Prostate gland (tissue), 2 donors: ENCODE data around the gene RIPK1. TPM values are rescaled to one million over a fixed set of nuclear protein-coding genes. Genes with fewer than 3 reads are reported as not detected.
"Not testable (repeated sequence)": the region's sequence is repeated elsewhere in the genome, so short reads cannot be mapped to it uniquely, and the experiment has no call there.

Source experiments
- DNase-seq: peaks from one replicate; pipeline ENCODE4 v3.0.0-alpha.2; 2019; ENCODE audit warnings: low spot score
- H3K27ac ChIP-seq, 2 donors: fragments of 200-600 bp; sonication (generic); 2 replicates each; pipeline ENCODE4 v1.5.1; 2017 to 2019
- H3K27me3 ChIP-seq: fragments of 200-600 bp; sonication (generic); replicated peaks from 2 replicates; pipeline ENCODE4 v1.5.1; 2019; ENCODE audit not compliant: insufficient read depth
- H3K36me3 ChIP-seq, 2 donors: fragments of 200-600 bp; sonication (generic); 1 replicate in 1 of 2; 2 replicates in 1 of 2; pipeline versions ENCODE4 v1.5.1 to v1.8.1; 2017 to 2019
- H3K4me1 ChIP-seq: fragments of 200-600 bp; sonication (generic); replicated peaks from 2 replicates; pipeline ENCODE4 v1.5.1; 2019
- H3K4me3 ChIP-seq, 2 donors: fragments of 200-600 bp; sonication (generic); 2 replicates each; pipeline ENCODE4 v1.5.1; 2017 to 2019
- H3K9me3 ChIP-seq: fragments of 200-600 bp; sonication (generic); 2 replicates; pipeline ENCODE4 v1.5.1; 2017
- POLR2A ChIP-seq: fragments of 450-650 bp; IDR thresholded peaks from one replicate; pipeline ENCODE4 v1.6.1; 2016; ENCODE audit warnings: antibody characterized with exemption, mild to moderate bottlenecking
- POLR2AphosphoS5 ChIP-seq: sonication (generic); formaldehyde crosslinking; IDR thresholded peaks from one replicate; pipeline ENCODE4 v1.6.1; 2017; ENCODE audit warnings: antibody characterized with exemption
- WGBS: methylation state at CpG from one replicate; pipeline ENCODE4 v1.1.5; 2018; 5-methylcytosine and 5-hydroxymethylcytosine counted together
- intact Hi-C: fragments of 100-400 bp; cut with DNase I; formaldehyde crosslinking; loops from one replicate; pipeline ENCODE4 v1.14.2; 2022
- total RNA-seq, 2 donors: library from RNA; depleted of rRNA; stranded (reverse); fragments of >200 nt; gene quantifications; one replicate each; pipeline ENCODE4 v1.1.0, GENCODE V29; 2016
- TF ChIP-seq, protein P1 (sequence below), 4 experiments: fragments of 200-600 bp in 2 of 4; fragments of 450-650 bp in 2 of 4; sonication (generic) in 2 of 4; IDR thresholded peaks; 1 replicate in 3 of 4; 2 replicates in 1 of 4; pipeline ENCODE4 v1.5.1; 2016 to 2019; ENCODE audit warnings: antibody characterized with exemption in 4 of 4, mild to moderate bottlenecking in 2 of 4, moderate library complexity in 2 of 4

Gene RIPK1
- total RNA-seq, 2 donors from 2014 or later = 21.3 to 23.0 TPM

GRCh38 chr6:3144571-3144970 is 76.3 kb downstream of the RIPK1 start:
- Histone ChIP-seq H3K36me3 (no peaks in the 10 kb centered on the region), H3K9me3 (no peaks in the 10 kb centered on the region), H3K27ac (no peak overlapping the region), H3K27me3 (no peaks in the 10 kb centered on the region), H3K4me1 (peaks cover 1% of the 10 kb centered on the region), H3K4me3 (no peak overlapping the region)
- TF ChIP-seq POLR2AphosphoS5 (no peak), POLR2A (no peak)
- TF ChIP-seq, protein P1, sequence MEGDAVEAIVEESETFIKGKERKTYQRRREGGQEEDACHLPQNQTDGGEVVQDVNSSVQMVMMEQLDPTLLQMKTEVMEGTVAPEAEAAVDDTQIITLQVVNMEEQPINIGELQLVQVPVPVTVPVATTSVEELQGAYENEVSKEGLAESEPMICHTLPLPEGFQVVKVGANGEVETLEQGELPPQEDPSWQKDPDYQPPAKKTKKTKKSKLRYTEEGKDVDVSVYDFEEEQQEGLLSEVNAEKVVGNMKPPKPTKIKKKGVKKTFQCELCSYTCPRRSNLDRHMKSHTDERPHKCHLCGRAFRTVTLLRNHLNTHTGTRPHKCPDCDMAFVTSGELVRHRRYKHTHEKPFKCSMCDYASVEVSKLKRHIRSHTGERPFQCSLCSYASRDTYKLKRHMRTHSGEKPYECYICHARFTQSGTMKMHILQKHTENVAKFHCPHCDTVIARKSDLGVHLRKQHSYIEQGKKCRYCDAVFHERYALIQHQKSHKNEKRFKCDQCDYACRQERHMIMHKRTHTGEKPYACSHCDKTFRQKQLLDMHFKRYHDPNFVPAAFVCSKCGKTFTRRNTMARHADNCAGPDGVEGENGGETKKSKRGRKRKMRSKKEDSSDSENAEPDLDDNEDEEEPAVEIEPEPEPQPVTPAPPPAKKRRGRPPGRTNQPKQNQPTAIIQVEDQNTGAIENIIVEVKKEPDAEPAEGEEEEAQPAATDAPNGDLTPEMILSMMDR (IDR thresholded peaks at IDR 0.05) = no peak
- WGBS = 85% methylated on average over 8 of the region's 8 CpGs
- no peak for DNase-seq
- intact Hi-C loops = no loop called here

- TF ChIP-seq, protein P1 (IDR thresholded peaks at IDR 0.05) = no peak
- TF ChIP-seq POLR2AphosphoS5 (no peak), POLR2A (no peak)
- H3K27me3 ChIP-seq = no peaks in the 10 kb centered on the region
- intact Hi-C loops = no loop called here
- H3K9me3 ChIP-seq = no peaks in the 10 kb centered on the region
- H3K4me3 ChIP-seq = no peak overlapping the region
- H3K27ac ChIP-seq = no peak overlapping the region
- WGBS = 62% methylated on average over 6 of the region's 6 CpGs
- H3K36me3 ChIP-seq = no peaks in the 10 kb centered on the region
- H3K4me1 ChIP-seq = no peaks in the 10 kb centered on the region
- DNase-seq = no peak
These were observed 79.8 kb downstream of the RIPK1 start for GRCh38 chr6:3147914-3148757.

- H3K27ac ChIP-seq = no peak overlapping the region
- no peaks in the 10 kb centered on the region for H3K4me1 ChIP-seq
- 35% methylated on average over 5 of the region's 5 CpGs for WGBS
- H3K9me3 ChIP-seq = no peaks in the 10 kb centered on the region
- intact Hi-C loops = no loop called here
- H3K36me3 ChIP-seq = no peaks in the 10 kb centered on the region
- no peak for DNase-seq
- H3K4me3 ChIP-seq = no peak overlapping the region
- no peaks in the 10 kb centered on the region for H3K27me3 ChIP-seq
- TF ChIP-seq, protein P1 (IDR thresholded peaks at IDR 0.05) = no peak
- TF ChIP-seq POLR2AphosphoS5 (no peak), POLR2A (no peak)
These were observed 83.4 kb downstream of the RIPK1 start for GRCh38 chr6:3151691-3152090.

DNA sequence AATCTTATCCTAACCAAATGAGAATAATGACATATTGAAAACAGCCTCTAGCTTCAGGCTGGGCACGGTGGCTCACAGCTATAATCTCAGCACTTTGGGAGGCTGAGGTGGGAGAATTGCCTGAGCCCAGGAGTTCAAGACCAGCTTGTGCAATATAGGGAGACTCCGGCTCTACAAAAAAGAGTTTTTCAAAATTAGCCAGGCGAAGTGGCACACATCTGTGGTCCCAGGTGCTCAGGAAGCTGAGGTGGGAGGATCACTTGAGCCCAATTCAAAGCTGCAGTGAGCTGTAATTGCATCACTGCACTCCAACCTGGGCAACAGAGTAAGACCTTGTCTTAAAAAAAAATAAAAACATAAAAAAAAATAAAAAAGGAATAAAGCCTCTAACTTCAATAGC is 84.4 kb downstream of the RIPK1 start:
- Histone ChIP-seq H3K27me3 (no peaks in the 10 kb centered on the region), H3K4me1 (no peaks in the 10 kb centered on the region), H3K4me3 (no peak overlapping the region), H3K9me3 (no peaks in the 10 kb centered on the region), H3K27ac (no peak overlapping the region), H3K36me3 (no peaks in the 10 kb centered on the region)
- WGBS = 92% methylated on average over 3 of the region's 3 CpGs
- intact Hi-C loops = no loop called here
- no peak for DNase-seq
- TF ChIP-seq, protein P1 (IDR thresholded peaks at IDR 0.05) = no peak
- TF ChIP-seq POLR2A = no peak
- no peak for TF ChIP-seq POLR2AphosphoS5

GRCh38 chr6:3155416-3155815 is 87.1 kb downstream of the RIPK1 start:
- H3K27ac ChIP-seq, DNase-seq: not testable (repeated sequence)
- WGBS = 72% methylated on average over 5 of the region's 6 CpGs

DNA sequence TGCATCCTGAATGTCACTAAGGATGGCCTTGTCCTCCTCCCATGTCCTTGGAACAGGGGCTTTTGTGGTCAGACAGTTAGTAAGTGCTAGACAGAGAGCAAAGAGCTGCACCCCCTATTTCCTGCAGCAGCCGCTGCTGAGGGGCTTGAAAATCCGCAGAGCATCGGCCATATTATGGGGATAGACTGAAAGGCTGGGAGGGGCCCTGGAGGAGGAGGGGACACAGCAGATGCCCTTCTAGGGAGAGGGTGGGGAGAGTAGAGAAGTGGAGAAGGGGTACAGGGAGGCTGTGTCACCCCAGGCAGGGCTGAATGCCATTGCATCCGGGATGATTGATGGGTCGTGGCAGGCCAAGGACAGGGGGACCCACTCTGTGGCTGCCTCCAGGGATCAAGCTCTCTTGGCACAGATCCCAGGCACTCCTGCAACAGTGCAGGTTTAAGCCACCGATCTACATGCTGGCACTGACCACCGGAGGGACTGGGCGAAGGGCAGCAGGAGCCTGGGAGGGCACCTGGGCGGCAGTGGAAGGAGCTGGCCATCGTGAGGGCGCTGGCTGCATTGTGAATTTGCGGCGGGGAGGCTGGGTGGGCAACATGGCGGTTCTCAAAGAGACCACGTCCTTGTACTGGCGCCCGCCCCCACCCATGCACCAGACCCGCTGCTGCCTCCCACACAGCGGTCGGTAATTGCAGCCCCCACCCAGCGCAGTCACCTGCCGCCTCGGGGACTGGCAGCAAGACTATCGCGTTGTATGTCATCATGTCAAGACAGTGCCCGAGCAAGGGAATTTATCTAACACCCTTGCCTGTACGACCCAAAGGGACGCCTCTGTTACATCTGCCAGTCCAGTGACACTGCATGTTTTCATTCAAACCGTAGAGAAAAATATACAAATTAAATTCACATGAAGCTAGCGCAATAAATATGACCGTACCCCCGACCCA is 88.2 kb downstream of the RIPK1 start:
- H3K36me3 ChIP-seq, H3K9me3 ChIP-seq, DNase-seq, H3K4me1 ChIP-seq, H3K27me3 ChIP-seq, intact Hi-C loops: not testable (repeated sequence)
- Histone ChIP-seq H3K4me3 (peak overlapping the region; percentile 78 to 80), H3K27ac (peak overlapping the region; percentile 79 to 82)
- WGBS = 9% methylated on average over 27 of the region's 32 CpGs

More at GRCh38 chr6:3155416-3155815, 87.1 kb downstream of the RIPK1 start:
- intact Hi-C loops, H3K4me3 ChIP-seq, H3K27me3 ChIP-seq, H3K4me1 ChIP-seq, H3K36me3 ChIP-seq, H3K9me3 ChIP-seq: not testable (repeated sequence)
